PC-9 (cell line): ENCODE data around the gene THBS1. TPM values are rescaled to one million over a fixed set of nuclear protein-coding genes. Genes with fewer than 3 reads are reported as not detected.
A peak's percentile ranks its signal among the peaks of the same experiment; 100 is the strongest.

ENCODE experiments used
- BruUV-seq: library from RNA; stranded (reverse); fragments of 400-500 nt; replicated peaks from 2 replicates; lab custom pipeline; 2021; lab: Mats Ljungman, UMichigan
- CTCF ChIA-PET: fragments of 300-600 bp; sonication (Branson Sonifier 250); formaldehyde crosslinking; loops from one replicate; lab custom pipeline; 2022; ENCODE audit warnings: antibody characterized with exemption; lab: Charles Lee
- POLR2A ChIA-PET: fragments of 300-600 bp; sonication (Branson Sonifier 250); formaldehyde crosslinking; loops from one replicate; lab custom pipeline; 2022; ENCODE audit warnings: antibody characterized with exemption; ENCODE audit not compliant: unreplicated experiment; lab: Charles Lee
- DNase-seq, 2 experiments: peaks; one replicate each; pipeline versions ENCODE4 v3.0.0 to v3.0.0-alpha.2; 2015 to 2022; ENCODE audit warnings: mixed read lengths in 1 of 2
- H2AFZ ChIP-seq: fragments of 200-600 bp; sonication (generic); 2 replicates; pipeline ENCODE4 v1.8.1; 2017; ENCODE audit warnings: antibody characterized with exemption
- H3F3A ChIP-seq: fragments of 200-600 bp; sonication (generic); 2 replicates; pipeline ENCODE4 v1.8.1; 2017; ENCODE audit warnings: antibody characterized with exemption, mild to moderate bottlenecking, low read depth; ENCODE audit not compliant: insufficient read depth
- H3K27ac ChIP-seq: fragments of 200-600 bp; sonication (generic); 2 replicates; pipeline ENCODE4 v1.6.1; 2016; ENCODE audit warnings: mixed run types
- H3K27me3 ChIP-seq: fragments of 200-600 bp; sonication (generic); 2 replicates; pipeline ENCODE4 v1.6.1; 2016; ENCODE audit warnings: low read depth, mixed run types; ENCODE audit not compliant: insufficient read depth
- H3K36me3 ChIP-seq: fragments of 200-600 bp; sonication (generic); 2 replicates; pipeline ENCODE4 v1.6.1; 2016; ENCODE audit warnings: low read depth, mixed run types
- H3K4me1 ChIP-seq: fragments of 200-600 bp; sonication (generic); replicated peaks from 2 replicates; pipeline ENCODE4 v1.6.1; 2016; ENCODE audit warnings: mixed run types; ENCODE audit not compliant: insufficient read depth
- H3K4me2 ChIP-seq: fragments of 200-600 bp; sonication (generic); 2 replicates; pipeline ENCODE4 v1.6.1; 2017; ENCODE audit warnings: mixed run types
- H3K4me3 ChIP-seq: fragments of 200-600 bp; sonication (generic); 2 replicates; pipeline ENCODE4 v1.6.1; 2016; ENCODE audit warnings: mixed run types
- H3K79me2 ChIP-seq: fragments of 200-600 bp; sonication (generic); 2 replicates; pipeline ENCODE4 v1.6.1; 2017; ENCODE audit warnings: low read depth, mixed run types
- H3K9me2 ChIP-seq: fragments of 200-600 bp; sonication (generic); 2 replicates; pipeline ENCODE4 v1.8.1; 2017; ENCODE audit warnings: mild to moderate bottlenecking; ENCODE audit not compliant: insufficient read depth
- H3K9me3 ChIP-seq: fragments of 200-600 bp; sonication (generic); 2 replicates; pipeline ENCODE4 v1.8.1; 2016; ENCODE audit warnings: low read depth; ENCODE audit not compliant: insufficient read depth
- H4K20me1 ChIP-seq: fragments of 200-600 bp; sonication (generic); 2 replicates; pipeline ENCODE4 v1.8.1; 2017; ENCODE audit not compliant: insufficient read depth
- EZH2 ChIP-seq: fragments of 200-600 bp; sonication (generic); IDR thresholded peaks from 2 replicates; pipeline ENCODE4 v1.8.0; 2017; ENCODE audit warnings: antibody characterized with exemption, low read depth
- intact Hi-C: fragments of 100-400 bp; cut with micrococcal nuclease; formaldehyde crosslinking; loops from one replicate; pipeline ENCODE4 v1.10.0; 2022; ENCODE audit not compliant: unreplicated experiment
- total RNA-seq: library from RNA; stranded (reverse); gene quantifications from 2 replicates; pipeline ENCODE4 v1.2.3, GENCODE V29; 2021
- TF ChIP-seq, protein P1 (sequence below): fragments of 200-600 bp; sonication (generic); conservative IDR thresholded peaks from 2 replicates; pipeline ENCODE4 v1.6.1; 2017; ENCODE audit warnings: mixed run types, antibody characterized with exemption, mild to moderate bottlenecking, moderate library complexity

The THBS1 gene
- total RNA-seq, 1 experiment from 2014 or later: 406 TPM

GRCh38 chr15:39642011-39642640 is 61.2 kb downstream of the THBS1 start:
- Histone ChIP-seq H3K9me3 (no peaks in the 10 kb centered on the region), H3K27me3 (no peaks in the 10 kb centered on the region), H2AFZ (no peak overlapping the region), H3K79me2 (no peaks in the 10 kb centered on the region), H4K20me1 (no peaks in the 10 kb centered on the region), H3K36me3 (no peaks in the 10 kb centered on the region), H3K9me2 (no peaks in the 10 kb centered on the region), H3F3A (peaks cover 20% of the 10 kb centered on the region), H3K4me3 (peak overlapping the region; percentile 45; the same call in 1 of the 2 replicates), H3K27ac (peak overlapping the region; percentile 99), H3K4me1 (peaks cover 29% of the 10 kb centered on the region), H3K4me2 (peak overlapping the region; percentile 65)
- intact Hi-C loops: loop anchor here (5.0 kb wide), 1 partner anchor 45 kb away; no protein-coding TSS in a partner anchor
- ChIA-PET POLR2A (interaction anchor here (0.7 kb wide), 1 partner anchor 238 kb away, joined by 6 read pairs; no protein-coding TSS in a partner anchor), CTCF (no interaction called here)
- no TSS peak for BruUV-seq
- peak; percentile 33 to 87 for DNase-seq
- no peak for TF ChIP-seq EZH2
- TF ChIP-seq, protein P1, sequence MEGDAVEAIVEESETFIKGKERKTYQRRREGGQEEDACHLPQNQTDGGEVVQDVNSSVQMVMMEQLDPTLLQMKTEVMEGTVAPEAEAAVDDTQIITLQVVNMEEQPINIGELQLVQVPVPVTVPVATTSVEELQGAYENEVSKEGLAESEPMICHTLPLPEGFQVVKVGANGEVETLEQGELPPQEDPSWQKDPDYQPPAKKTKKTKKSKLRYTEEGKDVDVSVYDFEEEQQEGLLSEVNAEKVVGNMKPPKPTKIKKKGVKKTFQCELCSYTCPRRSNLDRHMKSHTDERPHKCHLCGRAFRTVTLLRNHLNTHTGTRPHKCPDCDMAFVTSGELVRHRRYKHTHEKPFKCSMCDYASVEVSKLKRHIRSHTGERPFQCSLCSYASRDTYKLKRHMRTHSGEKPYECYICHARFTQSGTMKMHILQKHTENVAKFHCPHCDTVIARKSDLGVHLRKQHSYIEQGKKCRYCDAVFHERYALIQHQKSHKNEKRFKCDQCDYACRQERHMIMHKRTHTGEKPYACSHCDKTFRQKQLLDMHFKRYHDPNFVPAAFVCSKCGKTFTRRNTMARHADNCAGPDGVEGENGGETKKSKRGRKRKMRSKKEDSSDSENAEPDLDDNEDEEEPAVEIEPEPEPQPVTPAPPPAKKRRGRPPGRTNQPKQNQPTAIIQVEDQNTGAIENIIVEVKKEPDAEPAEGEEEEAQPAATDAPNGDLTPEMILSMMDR: no peak

- ChIA-PET CTCF (no interaction called here), POLR2A (no interaction called here)
- Histone ChIP-seq H3K4me2 (no peak overlapping the region), H4K20me1 (no peaks in the 10 kb centered on the region), H3K4me1 (peaks cover 29% of the 10 kb centered on the region), H3F3A (peaks cover 20% of the 10 kb centered on the region), H3K27ac (no peak overlapping the region), H3K36me3 (no peaks in the 10 kb centered on the region), H2AFZ (no peak overlapping the region), H3K79me2 (no peaks in the 10 kb centered on the region), H3K4me3 (no peak overlapping the region), H3K9me2 (no peaks in the 10 kb centered on the region), H3K27me3 (no peaks in the 10 kb centered on the region), H3K9me3 (no peaks in the 10 kb centered on the region)
- BruUV-seq: no TSS peak
- intact Hi-C loops: loop anchor here (5.0 kb wide), 1 partner anchor 46 kb away; no protein-coding TSS in a partner anchor
- no peak for DNase-seq
- TF ChIP-seq, protein P1: no peak
- no peak for TF ChIP-seq EZH2
Observed at GRCh38 chr15:39643727-39644126, 62.8 kb downstream of the THBS1 start.

- Histone ChIP-seq H3K9me2 (no peaks in the 10 kb centered on the region), H3K36me3 (no peaks in the 10 kb centered on the region), H2AFZ (no peak overlapping the region), H3K79me2 (no peaks in the 10 kb centered on the region), H3K9me3 (no peaks in the 10 kb centered on the region), H4K20me1 (no peaks in the 10 kb centered on the region), H3K4me2 (no peak overlapping the region), H3F3A (peaks cover 20% of the 10 kb centered on the region), H3K4me3 (no peak overlapping the region), H3K27ac (no peak overlapping the region), H3K27me3 (no peaks in the 10 kb centered on the region), H3K4me1 (peaks cover 29% of the 10 kb centered on the region)
- BruUV-seq: no TSS peak
- ChIA-PET CTCF (no interaction called here), POLR2A (no interaction called here)
- no peak for TF ChIP-seq EZH2
- TF ChIP-seq, protein P1: no peak
- intact Hi-C loops: loop anchor here (5.0 kb wide), 1 partner anchor 47 kb away; no protein-coding TSS in a partner anchor
- DNase-seq: no peak
Observed at GRCh38 chr15:39644136-39644535, 63.3 kb downstream of the THBS1 start.
